Ramos (cell line): ENCODE results near the gene ZBTB21.

Experiments
- in situ Hi-C: fragments of 300-500 bp; cut with MboI; formaldehyde crosslinking; loops from one replicate; pipeline ENCODE4 v1.14.3; 2022; ENCODE audit warnings: low sequenced_read_pairs; ENCODE audit not compliant: unreplicated experiment

The ZBTB21 gene

GRCh38 chr21:42009831-42010506, at the start of gene ZBTB21:
TSS of gene ZBTB21 (minus strand) at chr21:42010360. CDS start at chr21:41994095, 16,265 bp downstream.
- in situ Hi-C loops = loop anchor here (10.0 kb wide), 1 partner anchor 105 kb away; no protein-coding TSS in a partner anchor

GRCh38 chr21:42059721-42060120, 49.6 kb upstream of the ZBTB21 start:
- in situ Hi-C loops = loop anchor here (5.0 kb wide), 1 partner anchor 192 kb away; no protein-coding TSS in a partner anchor

DNA sequence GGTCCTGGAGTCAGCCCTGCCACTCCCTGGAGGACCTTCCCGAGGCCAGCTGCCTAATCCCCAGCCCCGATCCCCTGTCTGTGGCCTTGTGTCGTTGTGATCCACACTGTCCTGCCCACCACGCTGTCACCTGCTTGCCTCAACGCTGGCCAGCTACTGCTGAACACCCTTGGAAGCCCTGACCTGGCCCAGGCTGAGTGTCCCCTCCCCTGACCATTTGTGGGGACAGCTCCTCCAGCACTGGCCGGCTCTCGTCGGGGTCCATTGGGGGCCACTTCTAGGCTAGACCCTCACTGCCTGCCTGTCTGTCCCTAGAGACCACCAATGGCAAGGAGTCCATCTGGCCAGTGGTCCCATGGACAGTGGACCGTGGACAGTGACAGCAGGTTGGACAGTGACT, 49.0 kb upstream of the ZBTB21 start:
- in situ Hi-C loops = no loop called here

DNA sequence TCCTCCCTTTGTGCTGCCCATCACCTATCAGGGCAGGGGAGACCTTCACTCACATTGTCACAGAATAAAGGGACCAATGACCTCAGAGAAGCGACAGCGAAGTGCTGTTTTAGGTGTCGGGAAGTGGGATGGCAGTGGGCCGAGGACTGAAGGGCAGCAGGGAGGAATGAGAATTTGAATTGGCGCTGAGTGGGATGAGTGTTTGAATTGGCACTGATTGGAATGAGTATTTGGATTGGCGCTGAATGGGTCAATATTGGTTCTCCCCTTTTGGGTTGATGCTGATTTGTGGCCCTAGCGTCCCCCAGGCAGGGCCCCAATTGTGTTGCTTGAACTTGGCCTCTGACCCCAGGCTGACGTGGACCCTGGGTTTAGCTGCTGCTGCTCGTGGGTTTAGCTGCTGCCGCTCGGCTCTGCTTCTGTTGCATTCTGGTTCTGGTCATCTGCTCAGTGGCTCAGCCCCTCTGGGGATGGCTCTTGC, 48.5 kb upstream of the ZBTB21 start:
- in situ Hi-C loops = no loop called here

DNA sequence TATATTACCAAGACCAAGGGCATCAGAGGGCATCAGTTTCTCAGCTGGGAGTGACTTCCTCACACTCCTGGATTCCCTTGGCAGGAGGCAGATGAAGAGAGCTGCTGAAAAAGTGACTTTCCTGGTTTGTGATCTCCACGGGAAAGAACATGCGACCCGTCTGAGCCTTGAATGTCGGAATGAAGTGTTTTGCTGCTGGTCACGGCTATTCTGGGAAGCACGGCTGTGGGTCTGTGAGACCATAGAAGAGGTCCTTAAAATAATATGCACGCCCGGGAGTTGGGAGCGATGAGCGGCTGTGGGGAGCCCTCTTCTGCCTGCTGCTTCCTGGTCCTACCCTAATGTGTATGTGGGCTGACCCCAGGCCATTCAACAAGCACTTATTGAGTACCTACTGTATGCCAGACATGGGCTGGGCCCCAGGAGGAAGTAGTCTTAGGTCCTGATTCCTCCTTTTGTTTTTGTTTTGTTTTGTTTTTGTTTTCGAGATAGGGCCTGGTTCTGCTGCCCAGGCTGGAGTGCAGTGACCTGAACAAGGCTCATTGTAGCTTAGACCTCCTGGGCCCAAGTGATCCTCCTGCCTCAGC, 47.8 kb upstream of the ZBTB21 start:
- in situ Hi-C loops = no loop called here

GRCh38 chr21:42056996-42057689, 47.0 kb upstream of the ZBTB21 start:
- in situ Hi-C loops = no loop called here

GRCh38 chr21:42056468-42056867, 46.3 kb upstream of the ZBTB21 start:
- in situ Hi-C loops = no loop called here

- in situ Hi-C loops = no loop called here
Observed at GRCh38 chr21:42055425-42055824, 45.3 kb upstream of the ZBTB21 start.

GRCh38 chr21:42051788-42052187, 41.6 kb upstream of the ZBTB21 start:
- in situ Hi-C loops = no loop called here

DNA sequence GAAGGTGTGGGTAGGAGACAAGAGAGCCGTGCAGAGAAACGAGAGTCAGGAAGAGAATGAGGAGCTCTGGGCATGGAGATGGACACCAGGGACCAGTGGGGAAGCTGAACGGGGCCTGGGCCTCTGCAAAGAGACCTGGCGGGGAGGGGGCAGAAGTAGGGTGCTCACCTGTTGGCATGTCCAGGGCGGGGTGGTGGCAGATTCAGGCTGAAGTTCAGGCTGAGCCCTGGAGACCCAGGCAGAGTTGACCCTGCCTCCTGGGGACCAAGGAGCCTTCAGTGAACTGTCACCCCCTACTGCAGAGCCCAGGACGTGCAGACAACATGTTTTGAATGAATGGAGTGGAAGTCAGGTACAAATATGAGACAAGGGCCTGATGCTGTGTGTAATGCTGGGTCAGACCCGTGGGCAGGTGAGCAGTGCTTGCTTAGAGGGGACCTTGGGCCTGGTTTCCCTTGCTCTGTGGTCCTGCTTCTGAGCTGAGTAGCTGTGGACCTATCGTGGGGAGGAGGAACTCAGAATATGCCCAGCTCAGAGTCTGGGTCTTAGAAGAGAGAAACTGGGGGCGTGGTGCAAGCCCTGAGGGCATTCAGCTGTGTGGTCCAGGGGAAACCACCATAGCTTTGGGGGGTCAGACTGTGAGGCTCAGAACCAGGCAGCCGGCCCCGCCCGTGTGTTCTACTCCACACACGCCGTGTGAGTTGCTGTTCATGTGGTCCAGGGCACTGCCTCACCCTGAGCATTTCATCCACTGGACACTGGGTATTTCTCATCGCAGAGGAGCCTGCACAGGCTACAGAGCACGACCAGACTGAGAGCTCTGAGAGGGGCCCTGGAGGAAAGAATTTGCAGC, 39.6 kb upstream of the ZBTB21 start:
- in situ Hi-C loops = no loop called here

DNA sequence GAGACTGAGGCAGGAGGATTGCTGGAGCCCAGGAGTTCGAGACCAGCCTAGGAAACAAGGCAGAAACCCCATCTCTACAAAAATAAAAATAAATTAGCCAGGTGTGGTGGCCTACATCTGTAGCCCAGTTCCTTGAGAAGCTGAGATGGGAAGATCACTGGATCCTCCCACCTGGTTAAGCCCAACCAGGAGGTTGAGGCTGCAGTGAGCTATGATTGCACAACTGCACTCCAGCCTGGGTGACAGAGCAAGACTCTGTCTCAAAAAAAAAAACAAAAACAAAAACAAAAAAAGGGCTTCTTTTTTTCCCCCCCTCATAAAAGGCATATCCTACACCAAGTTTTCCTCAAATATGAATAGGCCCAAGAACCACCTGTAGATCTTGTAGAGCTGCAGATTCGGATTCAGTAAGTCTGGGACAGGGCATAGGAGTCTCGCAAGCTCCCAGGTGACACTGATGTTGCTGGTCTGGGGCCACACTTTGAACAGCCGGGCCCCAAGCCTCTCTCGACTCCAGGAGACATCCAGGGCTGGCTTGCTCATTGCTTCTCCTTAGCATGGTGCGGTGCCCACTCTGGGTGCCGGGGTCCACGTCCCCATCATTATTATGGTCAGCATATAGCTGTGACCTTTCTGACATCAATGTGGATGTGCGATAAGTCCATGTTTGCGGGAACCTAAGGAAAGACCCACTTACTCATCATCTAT, 38.9 kb upstream of the ZBTB21 start:
- in situ Hi-C loops = no loop called here

DNA sequence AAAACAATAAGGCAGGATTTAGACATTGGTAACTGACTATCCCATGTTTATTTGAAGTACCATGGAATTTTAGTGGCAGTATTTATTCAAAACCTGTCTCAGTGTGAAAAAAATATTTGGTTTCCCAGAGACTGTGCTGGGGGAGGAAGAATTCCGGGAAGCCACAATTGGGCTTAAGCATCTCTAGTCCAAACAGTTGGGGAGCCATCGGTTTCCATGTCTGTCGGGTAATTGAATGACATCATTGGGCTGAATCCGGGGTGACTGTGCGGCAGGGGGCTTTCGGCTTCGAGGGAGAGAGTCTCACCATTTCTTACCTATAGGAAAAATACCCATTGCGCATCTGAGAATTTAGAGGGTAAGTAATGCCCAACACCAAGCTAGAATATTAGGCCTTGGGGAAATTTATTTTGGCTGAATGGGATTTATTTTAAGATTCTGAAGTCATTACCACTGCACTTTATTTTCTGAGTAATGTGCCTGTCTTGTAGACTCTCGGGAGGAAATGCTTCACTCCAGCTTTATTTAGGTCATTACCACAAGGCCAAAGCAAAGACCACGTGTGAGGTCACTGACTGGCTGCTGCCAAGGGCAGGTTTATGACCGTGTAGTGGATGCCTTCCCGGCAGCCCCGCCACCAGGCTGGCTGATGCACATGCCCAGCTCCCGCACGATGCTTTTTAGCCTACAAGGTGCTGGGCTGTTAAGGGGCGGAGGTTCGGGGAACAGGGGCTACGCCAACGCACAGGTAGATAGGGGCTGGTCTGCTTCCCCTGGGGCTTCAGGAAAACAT, 37.9 kb upstream of the ZBTB21 start:
- in situ Hi-C loops = no loop called here

- in situ Hi-C loops = no loop called here
Observed at GRCh38 chr21:42044871-42045495, 34.8 kb upstream of the ZBTB21 start.

- in situ Hi-C loops = no loop called here
Observed at GRCh38 chr21:42043961-42044360, 33.8 kb upstream of the ZBTB21 start.

DNA sequence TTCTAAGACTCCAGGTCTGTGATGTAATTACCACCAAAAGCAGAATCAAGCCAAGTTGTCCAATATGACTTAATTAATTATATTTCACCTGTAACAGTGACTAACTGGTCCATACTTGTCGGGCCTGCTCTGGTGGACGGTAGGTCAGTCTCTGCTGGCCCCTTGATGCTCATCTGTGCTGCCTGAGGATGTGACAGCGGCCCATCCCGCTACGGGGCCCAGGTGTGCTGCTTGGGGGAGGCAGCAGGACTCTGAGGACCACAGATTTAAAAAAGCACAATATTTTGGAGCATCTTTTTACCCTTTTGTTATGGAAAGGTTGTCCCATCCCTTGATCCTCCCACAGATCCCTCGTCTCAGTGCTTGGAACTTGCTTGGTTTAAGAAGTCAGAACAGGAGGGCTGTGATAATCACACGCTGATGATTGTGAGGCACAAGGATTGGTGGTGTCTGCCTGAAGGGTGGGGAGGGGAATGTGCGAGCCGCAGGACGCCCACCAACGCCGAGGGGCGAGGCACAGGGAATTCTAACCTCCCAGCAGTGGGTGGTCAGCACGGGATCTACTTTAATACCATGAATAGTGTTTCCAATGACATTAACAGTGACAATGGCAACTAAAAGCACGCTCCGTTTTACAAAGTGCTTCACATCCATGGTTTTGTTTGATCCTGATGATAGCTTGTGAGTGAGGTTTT, 33.2 kb upstream of the ZBTB21 start:
- in situ Hi-C loops = no loop called here

- in situ Hi-C loops = no loop called here
Observed at GRCh38 chr21:42042651-42043050, 32.5 kb upstream of the ZBTB21 start.

DNA sequence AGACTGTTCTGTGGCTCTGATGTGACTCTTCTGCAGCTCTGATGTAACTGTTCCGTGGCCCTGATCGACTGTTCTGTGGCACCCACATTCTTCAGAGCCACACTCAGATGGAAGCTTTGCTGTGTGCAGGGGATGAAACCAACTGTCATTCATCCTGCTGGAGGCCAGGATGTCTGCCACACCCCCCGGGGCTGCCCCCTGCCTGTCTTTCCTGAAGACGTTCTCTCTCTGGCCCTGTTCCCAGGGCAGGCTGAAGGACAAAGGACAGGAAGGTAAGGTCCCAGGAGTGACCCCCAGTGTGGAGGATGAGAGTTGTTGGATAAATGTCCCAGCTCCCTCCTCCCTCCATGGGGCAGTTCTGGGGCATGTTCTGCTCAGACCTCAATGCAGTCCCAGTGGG, 31.6 kb upstream of the ZBTB21 start:
- in situ Hi-C loops = no loop called here

- in situ Hi-C loops = no loop called here
Observed at GRCh38 chr21:42041246-42041645, 31.1 kb upstream of the ZBTB21 start.
